Gastrocnemius medialis (tissue), 4 donors: ENCODE data around the gene ZNF598.

Source experiments
- POLR2A ChIP-seq, 2 donors: fragments of 450-650 bp; IDR thresholded peaks; one replicate each; pipeline ENCODE4 v1.6.1; 2017; ENCODE audit warnings: antibody characterized with exemption in 2 of 2, mild to moderate bottlenecking in 2 of 2, moderate library complexity in 2 of 2
- TF ChIP-seq, protein P1 (sequence below), 5 experiments: fragments of 450-650 bp in 3 of 5; fragments of 200-600 bp in 2 of 5; sonication (generic) in 2 of 5; IDR thresholded peaks in 4 of 5; conservative IDR thresholded peaks in 1 of 5; 1 replicate in 4 of 5; 2 replicates in 1 of 5; pipeline ENCODE4 v1.5.1; 2016 to 2019; ENCODE audit warnings: antibody characterized with exemption in 5 of 5, mild to moderate bottlenecking in 3 of 5, moderate library complexity in 3 of 5

- TF ChIP-seq POLR2A (IDR thresholded peaks at IDR 0.05), result peak in 1 of 2 donors; percentile 48
- TF ChIP-seq, protein P1, sequence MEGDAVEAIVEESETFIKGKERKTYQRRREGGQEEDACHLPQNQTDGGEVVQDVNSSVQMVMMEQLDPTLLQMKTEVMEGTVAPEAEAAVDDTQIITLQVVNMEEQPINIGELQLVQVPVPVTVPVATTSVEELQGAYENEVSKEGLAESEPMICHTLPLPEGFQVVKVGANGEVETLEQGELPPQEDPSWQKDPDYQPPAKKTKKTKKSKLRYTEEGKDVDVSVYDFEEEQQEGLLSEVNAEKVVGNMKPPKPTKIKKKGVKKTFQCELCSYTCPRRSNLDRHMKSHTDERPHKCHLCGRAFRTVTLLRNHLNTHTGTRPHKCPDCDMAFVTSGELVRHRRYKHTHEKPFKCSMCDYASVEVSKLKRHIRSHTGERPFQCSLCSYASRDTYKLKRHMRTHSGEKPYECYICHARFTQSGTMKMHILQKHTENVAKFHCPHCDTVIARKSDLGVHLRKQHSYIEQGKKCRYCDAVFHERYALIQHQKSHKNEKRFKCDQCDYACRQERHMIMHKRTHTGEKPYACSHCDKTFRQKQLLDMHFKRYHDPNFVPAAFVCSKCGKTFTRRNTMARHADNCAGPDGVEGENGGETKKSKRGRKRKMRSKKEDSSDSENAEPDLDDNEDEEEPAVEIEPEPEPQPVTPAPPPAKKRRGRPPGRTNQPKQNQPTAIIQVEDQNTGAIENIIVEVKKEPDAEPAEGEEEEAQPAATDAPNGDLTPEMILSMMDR (IDR thresholded peaks at IDR 0.05 in 4 of 5, conservative IDR thresholded peaks at IDR 0.05 in 1 of 5), result peak; percentile 95 to 99 (median 98)
These were observed 13.7 kb upstream of the ZNF598 start for GRCh38 chr16:2023092-2024031.
